ENCODE measurements around the gene C22orf39. TPM values are rescaled to one million over a fixed set of nuclear protein-coding genes. Genes with fewer than 3 reads are reported as not detected.
A peak's percentile ranks its signal among the peaks of the same experiment; 100 is the strongest.

Gene C22orf39
- 10 to 100 TPM; 66.9 to 90.0 (median 83.1) TPM for total RNA-seq

GRCh38 chr22:19447330-19448075 is at the start of gene C22orf39:
Gene C22orf39 (minus strand): TSS chr22:19447711. CDS start chr22:19447688, 23 bp downstream.
- H3K27ac ChIP-seq = peak within 1 kb of the TSS; percentile 89 to 92 (median 91)
- H3K27me3 ChIP-seq = no peaks in the 10 kb centered on the region
- H3K4me1 ChIP-seq = peaks cover 22 to 29% of the 10 kb centered on the region in 2 donors
- peaks cover 0 to 13% of the 10 kb centered on the region in 2 donors for H3K36me3 ChIP-seq
- 0 to 1% methylated on average over 22 to 64 of the region's 92 CpGs for WGBS, 2 donors
- peak within 1 kb of the TSS; percentile 59 to 91 (median 72) for H3K4me3 ChIP-seq (replicated peaks in 1 of 3)
- no peaks in the 10 kb centered on the region for H3K9me3 ChIP-seq
- DNase-seq = peak; percentile 92 to 93
- peak; percentile 18 to 92 for TF ChIP-seq POLR2A (IDR thresholded peaks at IDR 0.05)
- TF ChIP-seq, protein P1, sequence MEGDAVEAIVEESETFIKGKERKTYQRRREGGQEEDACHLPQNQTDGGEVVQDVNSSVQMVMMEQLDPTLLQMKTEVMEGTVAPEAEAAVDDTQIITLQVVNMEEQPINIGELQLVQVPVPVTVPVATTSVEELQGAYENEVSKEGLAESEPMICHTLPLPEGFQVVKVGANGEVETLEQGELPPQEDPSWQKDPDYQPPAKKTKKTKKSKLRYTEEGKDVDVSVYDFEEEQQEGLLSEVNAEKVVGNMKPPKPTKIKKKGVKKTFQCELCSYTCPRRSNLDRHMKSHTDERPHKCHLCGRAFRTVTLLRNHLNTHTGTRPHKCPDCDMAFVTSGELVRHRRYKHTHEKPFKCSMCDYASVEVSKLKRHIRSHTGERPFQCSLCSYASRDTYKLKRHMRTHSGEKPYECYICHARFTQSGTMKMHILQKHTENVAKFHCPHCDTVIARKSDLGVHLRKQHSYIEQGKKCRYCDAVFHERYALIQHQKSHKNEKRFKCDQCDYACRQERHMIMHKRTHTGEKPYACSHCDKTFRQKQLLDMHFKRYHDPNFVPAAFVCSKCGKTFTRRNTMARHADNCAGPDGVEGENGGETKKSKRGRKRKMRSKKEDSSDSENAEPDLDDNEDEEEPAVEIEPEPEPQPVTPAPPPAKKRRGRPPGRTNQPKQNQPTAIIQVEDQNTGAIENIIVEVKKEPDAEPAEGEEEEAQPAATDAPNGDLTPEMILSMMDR (IDR thresholded peaks at IDR 0.05) = no peak
- intact Hi-C loops (cut with DNase I) = loop anchor here (10.0 kb wide), 1 partner anchor 53 kb away; no protein-coding TSS in a partner anchor

GRCh38 chr22:19497245-19497644 is 49.7 kb upstream of the C22orf39 start:
- H3K36me3 ChIP-seq = no peaks in the 10 kb centered on the region
- no peak overlapping the region for H3K27ac ChIP-seq
- WGBS, 2 donors = 67 to 69% methylated on average over 3 of the region's 3 CpGs
- TF ChIP-seq, protein P1 (IDR thresholded peaks at IDR 0.05) = no peak
- no peak for TF ChIP-seq POLR2A (IDR thresholded peaks at IDR 0.05)
- DNase-seq = peak in 1 of 2 donors; percentile 11
- no peaks in the 10 kb centered on the region for H3K9me3 ChIP-seq
- intact Hi-C loops (cut with DNase I) = loop anchor here (5.0 kb wide), 1 partner anchor 135 kb away; no protein-coding TSS in a partner anchor
- H3K4me3 ChIP-seq (replicated peaks in 1 of 3) = no peak overlapping the region
- no peaks in the 10 kb centered on the region for H3K4me1 ChIP-seq
- no peaks in the 10 kb centered on the region for H3K27me3 ChIP-seq

DNA sequence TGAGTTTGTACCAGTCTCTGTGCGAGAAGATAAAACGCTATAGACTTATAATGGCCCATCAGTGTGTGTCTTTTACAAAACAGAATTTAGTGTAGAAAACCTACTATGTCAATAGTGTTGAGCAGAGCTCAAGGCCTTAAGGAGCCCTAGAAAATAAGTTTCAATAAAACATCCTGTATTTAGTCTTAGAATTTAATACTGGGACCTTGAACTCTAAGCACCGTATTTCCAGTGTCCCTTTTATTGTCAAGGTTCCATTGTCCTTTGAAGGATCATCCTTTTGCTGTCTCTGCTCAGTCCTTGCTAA is 48.8 kb upstream of the C22orf39 start:
- no peaks in the 10 kb centered on the region for H3K27me3 ChIP-seq
- 95 to 97% methylated on average over 3 of the region's 3 CpGs for WGBS, 2 donors
- intact Hi-C loops (cut with DNase I) = loop anchor here (5.0 kb wide), 1 partner anchor 136 kb away; no protein-coding TSS in a partner anchor

GRCh38 chr22:19495562-19496323 is 48.2 kb upstream of the C22orf39 start:
- Histone ChIP-seq H3K4me3 (replicated peaks in 1 of 3) (no peak overlapping the region), H3K27me3 (no peaks in the 10 kb centered on the region), H3K27ac (no peak overlapping the region), H3K4me1 (no peaks in the 10 kb centered on the region), H3K9me3 (no peaks in the 10 kb centered on the region), H3K36me3 (no peaks in the 10 kb centered on the region)
- TF ChIP-seq POLR2A (IDR thresholded peaks at IDR 0.05) = no peak
- TF ChIP-seq, protein P1 (IDR thresholded peaks at IDR 0.05) = peak in 3 of 6 experiments; percentile 21 to 41 (median 27)
- no peak for DNase-seq
- WGBS, 2 donors = 72 to 77% methylated on average over 5 of the region's 5 CpGs
- intact Hi-C loops (cut with DNase I) = loop anchor here (5.0 kb wide), 1 partner anchor 137 kb away; no protein-coding TSS in a partner anchor

More for the DNA sequence above, 48.8 kb upstream of the C22orf39 start:
- Histone ChIP-seq H3K27ac (no peak overlapping the region), H3K36me3 (no peaks in the 10 kb centered on the region), H3K4me1 (no peaks in the 10 kb centered on the region), H3K4me3 (replicated peaks in 1 of 3) (no peak overlapping the region), H3K9me3 (no peaks in the 10 kb centered on the region)
- no peak for DNase-seq
- TF ChIP-seq, protein P1 (IDR thresholded peaks at IDR 0.05) = no peak
- no peak for TF ChIP-seq POLR2A (IDR thresholded peaks at IDR 0.05)

Measured in thyroid gland (tissue), 4 donors.